HG02981 (cell line): ENCODE results near the gene KRT8.
A peak's percentile ranks its signal among the peaks of the same experiment; 100 is the strongest.
"Not testable (repeated sequence)": the region's sequence is repeated elsewhere in the genome, so short reads cannot be mapped to it uniquely, and the experiment has no call there.

Experiments used
- ATAC-seq: cut with Tn5 transposase; IDR thresholded peaks from one replicate; pipeline ENCODE4 v1.9.1; 2021; ENCODE audit warnings: mild to moderate bottlenecking, moderate library complexity; ENCODE audit not compliant: unreplicated experiment

Gene KRT8

DNA sequence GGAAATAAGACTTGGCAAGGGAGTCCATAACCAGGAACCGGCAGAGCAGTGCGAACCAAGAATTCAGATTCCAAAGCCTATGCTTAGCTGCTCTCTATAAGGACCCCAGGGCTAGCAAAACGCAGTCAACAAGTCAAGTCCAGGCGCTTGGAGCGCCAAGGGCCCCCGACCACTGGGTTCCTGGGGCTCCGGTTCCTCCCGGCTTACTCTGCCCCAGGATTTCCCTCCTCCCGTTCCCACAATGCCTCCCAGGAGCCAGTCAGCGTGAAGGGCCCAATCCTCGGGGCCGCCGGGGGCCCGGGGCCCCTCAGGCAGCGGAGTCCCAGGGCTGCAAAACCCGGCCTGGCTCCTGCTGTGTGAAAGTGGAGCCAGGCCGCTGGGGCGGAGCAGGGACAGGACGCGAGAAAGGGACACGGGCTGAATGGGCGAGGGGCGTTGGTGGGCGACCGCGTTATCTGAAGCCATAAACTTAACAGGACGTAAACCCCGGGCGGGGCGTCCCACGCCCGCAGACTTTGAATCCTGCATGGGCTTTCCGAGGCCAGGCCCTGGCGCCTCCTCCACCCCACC is 1.5 kb downstream of the KRT8 start:
- ATAC-seq: peak; percentile 55

- ATAC-seq: no peak
Observed at GRCh38 chr12:52901715-52902541, 2.9 kb downstream of the KRT8 start.

- ATAC-seq: no peak
Observed at GRCh38 chr12:52900896-52901714, 3.8 kb downstream of the KRT8 start.

GRCh38 chr12:52900166-52900895 is 4.5 kb downstream of the KRT8 start:
- ATAC-seq: no peak

- no peak for ATAC-seq
Observed at GRCh38 chr12:52899338-52900035, 5.4 kb downstream of the KRT8 start.

- no peak for ATAC-seq
Observed at GRCh38 chr12:52896190-52897100, 8.4 kb downstream of the KRT8 start.

DNA sequence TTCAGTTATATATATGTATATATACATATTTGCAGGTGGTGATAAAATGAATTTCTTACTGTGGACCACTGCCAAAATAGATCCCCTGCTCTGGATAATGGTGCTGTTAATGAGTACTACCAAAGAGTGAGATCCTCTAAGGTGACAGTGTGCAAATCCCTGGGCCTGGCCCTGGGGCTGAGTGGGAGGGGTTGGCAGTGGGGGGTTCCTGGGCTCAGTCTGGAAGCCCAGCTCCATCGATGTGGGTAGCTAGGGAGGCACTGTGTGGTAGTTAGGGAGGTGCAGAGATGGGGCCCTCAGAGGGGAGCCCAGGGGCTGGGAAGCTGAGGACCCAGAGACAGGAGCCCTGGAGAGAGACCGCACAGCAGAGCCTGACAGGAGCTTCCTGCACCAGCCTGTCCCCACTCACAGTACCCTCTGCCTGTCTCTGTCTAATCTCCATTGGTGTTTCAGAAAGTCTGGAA is 9.1 kb downstream of the KRT8 start:
- ATAC-seq: no peak

DNA sequence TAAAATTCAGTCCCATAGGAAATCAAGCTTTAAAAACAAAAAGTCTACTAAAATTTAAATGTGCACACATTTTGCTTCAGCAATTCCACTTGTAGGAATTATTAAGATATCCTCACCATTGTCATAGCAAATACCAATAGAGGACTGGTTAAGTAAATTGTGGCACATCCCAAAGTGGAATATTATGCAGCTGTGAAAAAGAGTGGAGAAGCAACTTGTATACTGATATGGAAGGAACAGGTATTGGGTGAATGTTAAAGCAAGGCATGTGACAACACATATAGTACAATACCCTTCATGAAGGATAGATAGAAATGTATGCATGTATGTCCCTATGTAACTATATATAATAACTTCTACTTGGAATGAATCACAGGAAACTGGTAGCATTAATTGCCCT is 11.9 kb downstream of the KRT8 start:
- ATAC-seq: no peak

GRCh38 chr12:52892207-52892852 is 12.5 kb downstream of the KRT8 start:
- no peak for ATAC-seq

DNA sequence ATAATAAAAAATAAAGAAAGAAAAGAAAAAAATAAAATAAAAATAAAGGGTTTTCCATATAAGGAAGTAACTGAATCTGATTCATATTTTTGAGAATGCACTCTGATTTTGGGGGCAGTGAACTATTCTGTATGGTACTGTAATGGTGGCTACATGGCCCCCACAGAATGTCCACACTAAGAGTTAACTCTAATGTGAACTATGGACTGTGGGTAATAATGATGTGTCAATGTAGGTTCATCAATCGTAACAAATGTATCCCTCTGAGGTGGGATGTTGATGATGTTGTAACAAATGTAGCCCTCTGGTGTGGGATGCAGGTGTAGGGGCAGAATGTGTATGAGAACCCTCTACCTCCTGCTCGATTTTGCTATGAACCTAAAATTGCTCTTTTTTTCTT is 13.8 kb downstream of the KRT8 start:
- ATAC-seq: no peak

- no peak for ATAC-seq
Observed at GRCh38 chr12:52890417-52890816, 14.5 kb downstream of the KRT8 start.

DNA sequence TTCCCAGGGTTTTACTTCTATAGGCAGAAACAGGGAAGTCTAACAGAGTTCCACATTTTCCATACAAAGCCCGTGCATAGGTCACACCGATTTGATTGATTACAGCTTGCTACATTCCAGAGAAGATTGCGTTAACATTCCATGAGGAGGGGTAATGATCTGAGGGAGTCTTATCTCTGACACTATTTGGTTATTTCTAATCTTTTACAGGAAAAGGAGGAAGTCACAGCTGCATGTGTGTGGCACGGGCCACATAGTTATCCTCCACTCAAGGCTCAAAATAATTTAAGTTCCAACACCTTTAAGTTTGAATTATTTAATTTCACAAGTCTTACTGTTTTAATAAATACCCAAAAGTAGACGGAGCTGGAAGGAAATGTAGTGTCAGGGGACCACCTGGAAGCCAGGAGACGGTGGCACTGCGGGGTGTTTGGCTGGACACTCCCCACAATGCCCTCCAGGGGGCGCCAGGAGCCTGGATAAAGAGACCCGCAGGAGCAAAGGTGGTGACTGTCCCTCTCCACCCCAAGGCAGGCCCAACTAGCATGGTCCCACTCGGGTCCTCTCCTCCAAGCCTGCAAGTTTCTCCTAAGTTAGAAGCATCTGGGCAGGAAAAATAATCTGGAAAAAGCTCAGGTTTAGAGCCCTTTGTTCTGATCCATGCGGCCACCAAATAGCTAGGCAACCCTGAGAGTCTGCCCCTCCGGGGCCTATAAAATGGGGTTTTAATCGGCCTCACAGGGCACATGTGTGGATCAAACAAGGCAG is 20.2 kb downstream of the KRT8 start:
- ATAC-seq: no peak

GRCh38 chr12:52880499-52880898 is 24.4 kb downstream of the KRT8 start:
- ATAC-seq: not testable (repeated sequence)

DNA sequence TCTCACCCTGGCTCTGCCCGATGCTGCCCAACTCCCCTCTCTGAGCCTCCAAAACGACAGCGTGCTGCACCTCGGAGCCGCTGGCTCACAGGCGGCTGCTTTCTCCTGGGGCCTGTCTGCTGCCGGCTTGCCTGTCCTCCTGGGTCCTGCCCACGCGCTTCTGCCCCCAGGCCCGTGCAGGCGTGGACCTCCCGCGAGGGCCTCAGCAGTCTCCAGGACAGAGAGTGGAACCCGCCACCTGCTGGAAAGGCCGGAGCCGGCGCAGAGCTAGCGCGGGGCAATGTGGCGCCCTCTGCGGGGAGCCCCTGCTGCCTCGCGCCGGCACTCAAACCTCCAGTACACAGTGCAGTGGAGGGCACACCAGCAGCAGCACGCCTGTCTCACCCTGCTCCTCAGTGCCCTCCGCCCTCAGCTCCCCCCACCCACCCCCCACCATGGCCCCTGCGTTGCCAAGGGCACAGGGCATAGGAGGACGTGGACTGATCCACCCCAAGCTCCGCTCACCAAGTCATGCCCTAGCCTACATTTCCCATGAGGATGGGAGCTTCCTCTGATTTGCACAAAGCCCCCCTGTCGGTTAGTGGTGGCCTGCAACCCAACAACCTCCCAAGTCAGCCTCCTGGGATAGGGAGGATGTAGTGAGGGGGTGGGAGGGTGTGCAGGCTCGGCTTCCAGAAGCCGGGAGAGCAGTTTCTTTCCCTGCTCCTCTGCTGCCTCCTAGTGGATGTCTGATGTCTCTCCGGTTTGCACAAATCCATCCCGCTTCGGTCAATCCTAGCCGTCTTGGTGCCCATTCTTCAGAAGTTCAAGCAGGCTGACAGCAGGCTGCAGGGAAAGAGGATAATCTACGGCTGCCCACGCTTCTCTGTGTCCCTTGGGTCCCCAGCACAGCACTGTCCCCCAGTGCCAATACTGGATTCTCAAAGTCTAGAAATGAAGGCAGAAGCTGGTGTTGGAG is 25.2 kb downstream of the KRT8 start:
- ATAC-seq: peak; percentile 63

DNA sequence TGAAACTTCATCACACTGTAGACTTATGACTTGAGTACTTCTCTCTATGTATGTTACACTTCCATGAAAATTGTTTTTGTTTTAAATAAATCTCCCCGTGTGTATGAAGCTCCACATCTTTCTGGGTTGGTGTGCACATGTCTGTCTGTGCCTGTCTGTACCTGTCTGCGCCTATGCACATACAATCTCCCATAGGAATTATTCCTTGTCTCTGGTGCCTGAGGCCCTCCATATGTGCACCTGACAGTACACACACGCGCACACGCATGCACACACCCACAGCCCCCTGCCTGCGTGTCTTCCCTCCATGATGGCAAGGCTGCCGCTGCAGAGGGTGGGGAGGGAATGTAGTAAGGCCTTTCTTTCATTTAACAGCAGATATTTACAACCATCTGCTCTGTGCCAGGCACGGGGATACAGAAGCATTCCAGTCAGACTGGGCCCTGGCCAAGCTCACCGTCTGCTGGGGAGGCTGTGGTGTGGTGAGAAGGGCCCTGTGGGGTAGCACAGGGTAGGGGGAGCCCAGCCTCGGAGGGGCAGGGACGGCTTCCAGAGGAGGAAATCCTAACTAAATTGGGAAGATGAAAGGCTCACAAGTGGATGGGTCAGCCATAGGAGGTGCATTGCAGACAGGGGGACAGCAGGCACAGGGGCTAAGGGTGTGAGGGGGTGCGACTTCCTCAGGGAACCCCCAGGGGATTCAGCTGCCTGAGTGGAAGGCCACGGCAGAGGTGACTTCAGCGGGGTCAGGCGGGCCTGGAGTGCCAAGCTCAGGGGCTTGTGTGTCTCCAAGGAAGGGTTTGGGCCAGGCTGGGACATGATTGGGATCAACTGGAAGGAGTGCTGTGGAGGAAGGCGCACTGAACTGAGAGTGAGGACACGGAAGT is 26.1 kb downstream of the KRT8 start:
- no peak for ATAC-seq

DNA sequence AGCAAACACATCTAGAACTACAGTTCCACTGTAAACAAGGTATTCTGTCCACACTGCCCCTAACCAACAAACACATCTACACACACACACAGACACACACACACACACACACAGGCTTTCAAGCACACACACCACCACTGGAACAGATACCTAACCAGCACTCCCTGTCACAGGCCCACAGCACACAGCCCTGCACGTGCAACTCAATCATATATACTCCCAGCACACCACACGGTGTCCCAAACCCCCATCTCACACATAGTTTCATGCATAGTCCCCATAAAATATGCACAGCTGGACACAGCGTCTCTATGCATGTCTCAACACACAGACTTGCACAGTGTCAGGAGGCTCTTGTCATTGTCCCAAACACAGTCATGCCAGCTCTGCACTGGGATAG is 27.6 kb downstream of the KRT8 start:
- ATAC-seq: no peak
